ENCODE data around the gene FAM98B.

The FAM98B gene

GRCh38 chr15:38455092-38455491 is 1.2 kb downstream of the FAM98B start:
- no peak for DNase-seq
- H3K36me3 ChIP-seq (replicated peaks), result no peaks in the 10 kb centered on the region
- H3K4me3 ChIP-seq (ENCODE audit: low read depth, low read length), result peak overlapping the region; percentile 93
- TF ChIP-seq CTCF (IDR thresholded peaks at IDR 0.05; ENCODE audit: low read depth, low read length, missing control alignments), result no peak
- no peak overlapping the region for H3K27ac ChIP-seq
- in situ Hi-C loops (cut with HindIII; ENCODE audit: low pct_ligation_motif_present, low sequenced_read_pairs), result no loop called here
- H3K27me3 ChIP-seq (replicated peaks), result no peaks in the 10 kb centered on the region

GRCh38 chr15:38458646-38459045 is 4.7 kb downstream of the FAM98B start:
- H3K27me3 ChIP-seq (replicated peaks), result no peaks in the 10 kb centered on the region
- H3K27ac ChIP-seq, result no peak overlapping the region
- in situ Hi-C loops (cut with HindIII; ENCODE audit: low pct_ligation_motif_present, low sequenced_read_pairs), result no loop called here
- DNase-seq, result no peak
- TF ChIP-seq CTCF (IDR thresholded peaks at IDR 0.05; ENCODE audit: low read depth, low read length, missing control alignments), result no peak
- no peak overlapping the region for H3K4me3 ChIP-seq (ENCODE audit: low read depth, low read length)
- no peaks in the 10 kb centered on the region for H3K36me3 ChIP-seq (replicated peaks)

DNA sequence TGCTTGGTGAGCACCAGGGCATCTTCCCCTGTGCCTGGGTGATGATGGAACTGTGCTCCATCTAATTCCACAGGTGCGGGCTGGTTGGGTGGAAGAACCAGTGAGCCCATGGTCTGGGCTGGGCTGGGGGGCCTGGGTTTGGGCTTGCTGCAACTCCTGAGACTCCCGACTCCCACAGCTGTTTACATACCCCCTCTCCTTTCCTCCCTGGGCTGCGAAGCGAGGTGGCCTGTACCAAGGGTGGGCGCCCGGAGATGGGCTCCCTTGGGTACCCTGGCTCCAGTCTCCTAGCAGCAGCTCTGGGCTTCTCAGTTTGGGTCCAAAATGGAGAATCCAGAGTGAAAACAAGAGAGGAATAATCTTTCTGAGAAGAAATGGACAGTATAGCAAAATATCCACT is 5.6 kb downstream of the FAM98B start:
- in situ Hi-C loops (cut with HindIII; ENCODE audit: low pct_ligation_motif_present, low sequenced_read_pairs), result no loop called here
- Histone ChIP-seq H3K36me3 (replicated peaks) (no peaks in the 10 kb centered on the region), H3K27ac (no peak overlapping the region), H3K4me3 (ENCODE audit: low read depth, low read length) (no peak overlapping the region), H3K27me3 (replicated peaks) (no peaks in the 10 kb centered on the region)
- TF ChIP-seq CTCF (IDR thresholded peaks at IDR 0.05; ENCODE audit: low read depth, low read length, missing control alignments), result no peak
- DNase-seq, result no peak

GRCh38 chr15:38460543-38460942 is 6.6 kb downstream of the FAM98B start:
- H3K27me3 ChIP-seq (replicated peaks), result no peaks in the 10 kb centered on the region
- no peak for DNase-seq
- no peak for TF ChIP-seq CTCF (IDR thresholded peaks at IDR 0.05; ENCODE audit: low read depth, low read length, missing control alignments)
- H3K36me3 ChIP-seq (replicated peaks), result no peaks in the 10 kb centered on the region
- no peak overlapping the region for H3K27ac ChIP-seq
- H3K4me3 ChIP-seq (ENCODE audit: low read depth, low read length), result no peak overlapping the region
- in situ Hi-C loops (cut with HindIII; ENCODE audit: low pct_ligation_motif_present, low sequenced_read_pairs), result no loop called here

- Histone ChIP-seq H3K36me3 (replicated peaks) (no peaks in the 10 kb centered on the region), H3K4me3 (ENCODE audit: low read depth, low read length) (no peak overlapping the region), H3K27me3 (replicated peaks) (no peaks in the 10 kb centered on the region), H3K27ac (no peak overlapping the region)
- peak; percentile 41 for DNase-seq
- TF ChIP-seq CTCF (IDR thresholded peaks at IDR 0.05; ENCODE audit: low read depth, low read length, missing control alignments), result no peak
- in situ Hi-C loops (cut with HindIII; ENCODE audit: low pct_ligation_motif_present, low sequenced_read_pairs), result no loop called here
Measured at GRCh38 chr15:38461066-38461833, 7.3 kb downstream of the FAM98B start.

DNA sequence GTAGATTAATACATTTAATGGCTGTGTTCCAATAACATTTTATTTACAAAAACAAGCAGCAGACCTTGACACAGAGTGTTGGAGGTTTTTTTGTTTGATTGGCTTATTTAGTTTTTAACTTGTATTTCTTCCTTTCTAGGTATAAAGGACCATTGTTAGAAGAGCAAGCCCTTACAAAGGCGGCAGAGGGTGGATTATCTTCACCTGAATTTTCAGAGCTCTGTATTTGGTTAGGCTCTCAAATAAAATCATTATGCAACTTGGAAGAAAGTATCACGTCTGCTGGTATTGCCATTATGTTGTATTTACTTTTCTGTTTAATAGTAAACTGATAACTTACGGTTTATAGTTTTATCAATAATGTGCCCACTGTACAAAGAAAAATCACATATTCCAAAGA is 10.0 kb downstream of the FAM98B start:
- H3K4me3 ChIP-seq (ENCODE audit: low read depth, low read length), result no peak overlapping the region
- H3K27me3 ChIP-seq (replicated peaks), result no peaks in the 10 kb centered on the region
- no peak for TF ChIP-seq CTCF (IDR thresholded peaks at IDR 0.05; ENCODE audit: low read depth, low read length, missing control alignments)
- in situ Hi-C loops (cut with HindIII; ENCODE audit: low pct_ligation_motif_present, low sequenced_read_pairs), result no loop called here
- no peak overlapping the region for H3K27ac ChIP-seq
- DNase-seq, result no peak
- no peaks in the 10 kb centered on the region for H3K36me3 ChIP-seq (replicated peaks)
